A673 (cell line): ENCODE measurements around the gene CDKN2D. TPM values are rescaled to one million over a fixed set of nuclear protein-coding genes. Genes with fewer than 3 reads are reported as not detected.
"Not testable (repeated sequence)": the region's sequence is repeated elsewhere in the genome, so short reads cannot be mapped to it uniquely, and the experiment has no call there.

Experiments
- BruUV-seq: library from RNA; stranded (reverse); fragments of 400-500 nt; replicated peaks from 2 replicates; lab custom pipeline; 2021; lab: Mats Ljungman, UMichigan
- CTCF ChIA-PET: fragments of 300-600 bp; sonication (Branson Sonifier 250); formaldehyde crosslinking; loops from one replicate; lab custom pipeline; 2022; ENCODE audit warnings: antibody characterized with exemption; lab: Charles Lee
- POLR2A ChIA-PET: fragments of 300-600 bp; sonication (Branson Sonifier 250); formaldehyde crosslinking; loops from one replicate; lab custom pipeline; 2022; ENCODE audit warnings: antibody characterized with exemption; ENCODE audit not compliant: low non-redundant PET; lab: Charles Lee
- DNase-seq: peaks from one replicate; pipeline ENCODE4 v3.0.0-alpha.2; 2015; ENCODE audit warnings: low spot score
- H3K27ac ChIP-seq: fragments of 200-600 bp; sonication (generic); 2 replicates; pipeline ENCODE4 v1.5.1; 2016; ENCODE audit warnings: mixed run types, low read depth, mild to moderate bottlenecking, mixed read lengths, antibody characterized with exemption, low read length; ENCODE audit not compliant: poor library complexity, severe bottlenecking
- H3K27me3 ChIP-seq: fragments of 200-600 bp; sonication (generic); replicated peaks from 2 replicates; pipeline ENCODE4 v1.6.1; 2017; ENCODE audit warnings: mixed run types, low read depth, mild to moderate bottlenecking, mixed read lengths, antibody characterized with exemption, low read length; ENCODE audit not compliant: insufficient read depth, poor library complexity
- H3K36me3 ChIP-seq: fragments of 200-600 bp; sonication (generic); 2 replicates; pipeline ENCODE4 v1.6.1; 2016; ENCODE audit warnings: mixed run types, mild to moderate bottlenecking, mixed read lengths, antibody characterized with exemption, low read length; ENCODE audit not compliant: insufficient read depth, poor library complexity, severe bottlenecking
- H3K4me1 ChIP-seq: fragments of 200-600 bp; sonication (generic); 2 replicates; pipeline ENCODE4 v1.6.1; 2017; ENCODE audit warnings: mixed run types, mild to moderate bottlenecking, mixed read lengths, antibody characterized with exemption, low read length; ENCODE audit not compliant: insufficient read depth, poor library complexity, severe bottlenecking
- H3K4me3 ChIP-seq: fragments of 200-600 bp; sonication (generic); 2 replicates; pipeline ENCODE4 v1.5.1; 2016; ENCODE audit warnings: low read depth, mixed run types, mild to moderate bottlenecking, mixed read lengths, low read length; ENCODE audit not compliant: poor library complexity, severe bottlenecking
- H3K9me3 ChIP-seq: fragments of 200-600 bp; sonication (generic); 2 replicates; pipeline ENCODE4 v1.6.1; 2016; ENCODE audit warnings: mixed run types, low read depth, mild to moderate bottlenecking, mixed read lengths, antibody characterized with exemption, low read length; ENCODE audit not compliant: poor library complexity, severe bottlenecking
- CTCF ChIP-seq: fragments of 300-800, 200-600 bp; sonication (generic); conservative IDR thresholded peaks from 2 replicates; pipeline ENCODE4 v1.5.1; 2017; ENCODE audit warnings: low read depth, mild to moderate bottlenecking, antibody characterized with exemption, low read length, moderate library complexity, mixed read lengths
- EZH2 ChIP-seq: fragments of 200-600 bp; sonication (generic); IDR thresholded peaks from 2 replicates; pipeline ENCODE4 v1.6.1; 2017; ENCODE audit warnings: borderline replicate concordance, low read depth, mild to moderate bottlenecking, mixed read lengths, antibody characterized with exemption, low read length; ENCODE audit not compliant: poor library complexity, severe bottlenecking
- intact Hi-C: fragments of 100-400 bp; cut with micrococcal nuclease; formaldehyde crosslinking; loops from one replicate; pipeline ENCODE4 v1.10.0; 2022; ENCODE audit not compliant: unreplicated experiment
- total RNA-seq: library from RNA; stranded (reverse); gene quantifications from 2 replicates; pipeline ENCODE4 v1.2.3, GENCODE V29; 2021

Gene CDKN2D
- total RNA-seq, 1 experiment from 2014 or later: 14.6 TPM

GRCh38 chr19:10543420-10544241 lies 25.1 kb downstream of the CDKN2D start, which contains the start of gene ATG4D:
TSS of gene ATG4D (plus strand) at chr19:10543904. CDS start at chr19:10544091, 187 bp downstream.
- H3K27me3 ChIP-seq: no peaks in the 10 kb centered on the region
- CTCF ChIA-PET: no interaction called here
- intact Hi-C loops: no loop called here
- peak within 1 kb of the TSS; percentile 94 for H3K27ac ChIP-seq
- H3K4me1 ChIP-seq: peaks cover 12% of the 10 kb centered on the region
- H3K9me3 ChIP-seq: no peaks in the 10 kb centered on the region
- peak; percentile 86 for DNase-seq
- H3K4me3 ChIP-seq: peak within 1 kb of the TSS; percentile 95
- no TSS peak for BruUV-seq
- H3K36me3 ChIP-seq: peaks cover 6% of the 10 kb centered on the region
- POLR2A ChIA-PET: no interaction called here
- no peak for TF ChIP-seq CTCF
- no peak for TF ChIP-seq EZH2

- BruUV-seq: no TSS peak
- POLR2A ChIA-PET: interaction anchor here (0.6 kb wide), 2 partner anchors 8 to 303 kb away, joined by 3 read pairs; no protein-coding TSS in a partner anchor
- H3K4me3 ChIP-seq: peak overlapping the region; percentile 95
These were observed 25.7 kb downstream of the CDKN2D start for GRCh38 chr19:10543059-10543419.

GRCh38 chr19:10539016-10539415 lies 29.8 kb downstream of the CDKN2D start:
- intact Hi-C loops, H3K36me3 ChIP-seq, H3K27ac ChIP-seq, DNase-seq, CTCF ChIA-PET, POLR2A ChIA-PET, H3K4me3 ChIP-seq, H3K4me1 ChIP-seq, H3K27me3 ChIP-seq, H3K9me3 ChIP-seq, BruUV-seq: not testable (repeated sequence)

More at GRCh38 chr19:10543059-10543419, 25.7 kb downstream of the CDKN2D start:
- Histone ChIP-seq H3K4me1 (peaks cover 12% of the 10 kb centered on the region), H3K27me3 (no peaks in the 10 kb centered on the region), H3K36me3 (peaks cover 3% of the 10 kb centered on the region), H3K27ac (no peak overlapping the region), H3K9me3 (no peaks in the 10 kb centered on the region)
- TF ChIP-seq EZH2: no peak
- TF ChIP-seq CTCF: no peak
- intact Hi-C loops: no loop called here
- DNase-seq: no peak
- CTCF ChIA-PET: no interaction called here
